Caco-2 (cell line): Measurements from ENCODE around the gene DRD4. TPM values are rescaled to one million over a fixed set of nuclear protein-coding genes. Genes with fewer than 3 reads are reported as not detected.

Experiments
- BruUV-seq: library from RNA; stranded (reverse); fragments of 400-500 nt; replicated peaks from 2 replicates; lab custom pipeline; 2021; lab: Mats Ljungman, UMichigan
- CTCF ChIA-PET: fragments of 300-600 bp; sonication (Branson Sonifier 250); formaldehyde crosslinking; loops from one replicate; lab custom pipeline; 2022; ENCODE audit warnings: antibody characterized with exemption; lab: Charles Lee
- POLR2A ChIA-PET: fragments of 300-600 bp; sonication (Branson Sonifier 250); formaldehyde crosslinking; loops from one replicate; lab custom pipeline; 2022; ENCODE audit warnings: antibody characterized with exemption; lab: Charles Lee
- DNase-seq, 2 experiments: peaks; one replicate each; pipeline versions ENCODE4 v3.0.0 to v3.0.0-alpha.2; 2020 to 2022
- H3K27me3 ChIP-seq: replicated peaks from 2 replicates; pipeline ENCODE4 v1.6.0; 2011; ENCODE audit warnings: low read length; ENCODE audit not compliant: control insufficient read depth, insufficient read depth
- H3K36me3 ChIP-seq: 2 replicates; pipeline ENCODE4 v1.5.1; 2011; ENCODE audit warnings: low read length; ENCODE audit not compliant: control insufficient read depth, insufficient read depth
- H3K4me1 ChIP-seq: fragments of 250-450 bp; sonication (Bioruptor Pico); 2 replicates; pipeline ENCODE4 v1.5.1; 2020; ENCODE audit warnings: mild to moderate bottlenecking
- H3K4me3 ChIP-seq: 2 replicates; pipeline ENCODE4 v1.5.1; 2011; ENCODE audit warnings: low read depth, mild to moderate bottlenecking, control low read depth, low read length
- H3K9me3 ChIP-seq: fragments of 250-450 bp; sonication (Bioruptor Pico); 2 replicates; pipeline ENCODE4 v1.5.1; 2020; ENCODE audit warnings: mild to moderate bottlenecking, moderate library complexity
- H3K27ac Mint-ChIP-seq: one replicate; pipeline ENCODE4 v1.8.0; 2022; ENCODE audit warnings: mixed read lengths; ENCODE audit not compliant: unreplicated experiment
- H3K27me3 Mint-ChIP-seq: one replicate; pipeline ENCODE4 v1.8.0; 2022; ENCODE audit warnings: mixed read lengths; ENCODE audit not compliant: insufficient read depth, unreplicated experiment
- H3K36me3 Mint-ChIP-seq: one replicate; pipeline ENCODE4 v1.8.0; 2022; ENCODE audit warnings: mild to moderate bottlenecking, mixed read lengths; ENCODE audit not compliant: insufficient read depth, unreplicated experiment
- H3K4me1 Mint-ChIP-seq: one replicate; pipeline ENCODE4 v1.8.0; 2022; ENCODE audit warnings: low read depth, mixed read lengths; ENCODE audit not compliant: unreplicated experiment
- H3K4me3 Mint-ChIP-seq: one replicate; pipeline ENCODE4 v1.8.0; 2022; ENCODE audit warnings: mild to moderate bottlenecking, moderate library complexity, mixed read lengths; ENCODE audit not compliant: unreplicated experiment
- H3K9me3 Mint-ChIP-seq: one replicate; pipeline ENCODE4 v1.8.0; 2022; ENCODE audit warnings: mixed read lengths; ENCODE audit not compliant: unreplicated experiment
- CTCF ChIP-seq, 2 experiments: fragments of 200-600 bp in 1 of 2; IDR thresholded peaks; 1 replicate in 1 of 2; 2 replicates in 1 of 2; pipeline versions ENCODE4 v1.5.1 to v1.8.0; 2011 to 2022; ENCODE audit warnings: antibody characterized with exemption in 1 of 2, control low read depth in 1 of 2, inconsistent platforms in 1 of 2, low read depth in 1 of 2, low read length in 1 of 2, mild to moderate bottlenecking in 1 of 2, moderate library complexity in 1 of 2; ENCODE audit not compliant: insufficient read depth in 1 of 2, severe bottlenecking in 1 of 2, unreplicated experiment in 1 of 2
- intact Hi-C: fragments of 100-400 bp; cut with micrococcal nuclease; formaldehyde crosslinking; loops from one replicate; pipeline ENCODE4 v1.10.0; 2022; ENCODE audit not compliant: unreplicated experiment
- total RNA-seq: library from RNA; stranded (reverse); gene quantifications from 2 replicates; pipeline ENCODE4 v1.2.3, GENCODE V29; 2022

DRD4 gene
- total RNA-seq, 1 experiment from 2014 or later, result 1.0 TPM

DNA sequence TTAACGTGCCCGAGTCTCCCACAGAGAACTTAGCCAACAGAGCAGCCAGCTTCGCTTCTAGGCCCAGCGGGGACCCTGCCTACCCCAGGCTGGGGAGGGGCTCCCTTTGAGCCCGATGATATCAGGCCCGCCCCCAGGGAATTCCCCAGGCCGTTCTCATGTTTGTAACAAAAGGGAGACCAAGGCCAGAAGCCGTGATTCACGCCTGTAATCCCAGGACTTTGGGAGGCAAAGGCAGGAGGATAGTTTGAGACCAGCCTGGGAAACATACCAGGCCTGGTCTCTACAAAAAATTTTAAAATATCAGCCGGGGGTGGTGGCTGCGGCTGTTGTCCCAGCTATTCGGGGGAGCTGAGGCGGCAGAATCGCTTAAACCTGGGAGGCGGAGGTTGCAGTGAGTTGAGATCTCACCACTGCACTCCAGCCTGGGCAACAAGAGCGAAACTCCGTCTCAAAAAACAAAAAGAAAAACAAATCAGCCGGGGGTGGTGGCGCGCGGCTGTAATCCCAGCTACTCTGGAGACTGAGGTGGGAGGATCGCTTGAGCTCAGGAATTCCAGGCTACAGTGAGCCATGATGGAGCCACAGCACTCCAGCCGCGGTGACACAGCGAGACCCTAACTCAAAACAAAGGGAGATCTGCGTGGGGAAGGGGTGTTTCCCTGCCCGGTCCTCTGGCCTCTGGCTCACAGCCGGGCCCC, 1.7 kb downstream of the DRD4 start:
- BruUV-seq, result no TSS peak
- intact Hi-C loops, result no loop called here
- Histone ChIP-seq H3K36me3 (no peaks in the 10 kb centered on the region), H3K4me3 (no peak overlapping the region), H3K9me3 (no peaks in the 10 kb centered on the region), H3K27me3 (no peaks in the 10 kb centered on the region), H3K4me1 (no peaks in the 10 kb centered on the region)
- ChIA-PET CTCF (interaction anchor here (0.8 kb wide), 1 partner anchor 56 kb away, joined by 3 read pairs; no protein-coding TSS in a partner anchor), POLR2A (no interaction called here)
- Mint-ChIP-seq H3K9me3 (no peaks in the 10 kb centered on the region), H3K27ac (no peak overlapping the region), H3K4me1 (no peaks in the 10 kb centered on the region), H3K36me3 (peaks cover 49% of the 10 kb centered on the region), H3K27me3 (no peaks in the 10 kb centered on the region), H3K4me3 (no peak overlapping the region)
- TF ChIP-seq CTCF (IDR thresholded peaks at IDR 0.05; ENCODE audit: insufficient read depth in 1 of 2, low read depth in 1 of 2, low read length in 1 of 2, severe bottlenecking in 1 of 2, unreplicated experiment in 1 of 2), result no peak
- DNase-seq, result no peak

GRCh38 chr11:639332-639955, 2.4 kb downstream of the DRD4 start:
- H3K27me3 ChIP-seq, result no peaks in the 10 kb centered on the region
- POLR2A ChIA-PET, result no interaction called here
- no peaks in the 10 kb centered on the region for H3K4me1 Mint-ChIP-seq

More at GRCh38 chr11:639332-639955, 2.4 kb downstream of the DRD4 start:
- no peak overlapping the region for H3K4me3 Mint-ChIP-seq
- no peaks in the 10 kb centered on the region; the same call in 1 of the 2 replicates for H3K36me3 ChIP-seq
- no peaks in the 10 kb centered on the region for H3K4me1 ChIP-seq
- no peaks in the 10 kb centered on the region for H3K9me3 ChIP-seq
- DNase-seq, result no peak
- H3K36me3 Mint-ChIP-seq, result peaks cover 54% of the 10 kb centered on the region
- no peaks in the 10 kb centered on the region for H3K9me3 Mint-ChIP-seq
- BruUV-seq, result no TSS peak
- no peak overlapping the region for H3K4me3 ChIP-seq
- no peaks in the 10 kb centered on the region for H3K27me3 Mint-ChIP-seq
- CTCF ChIA-PET, result interaction anchor here (0.8 kb wide), 1 partner anchor 55 kb away, joined by 3 read pairs; no protein-coding TSS in a partner anchor
- no peak overlapping the region for H3K27ac Mint-ChIP-seq
- intact Hi-C loops, result no loop called here
- no peak for TF ChIP-seq CTCF (IDR thresholded peaks at IDR 0.05; ENCODE audit: insufficient read depth in 1 of 2, low read depth in 1 of 2, low read length in 1 of 2, severe bottlenecking in 1 of 2, unreplicated experiment in 1 of 2)
